Osteocyte (in vitro differentiated cells): ENCODE data around the gene ATP8B4. TPM values are rescaled to one million over a fixed set of nuclear protein-coding genes. Genes with fewer than 3 reads are reported as not detected.

ENCODE experiments used
- DNase-seq: peaks from one replicate; pipeline ENCODE4 v3.0.0; 2021; ENCODE audit warnings: mixed read lengths; ENCODE audit not compliant: unreplicated experiment; ENCODE audit errors: extremely low spot score
- H3K27ac Mint-ChIP-seq: one replicate; pipeline ENCODE4 v1.8.0; 2021; ENCODE audit warnings: mild to moderate bottlenecking, mixed read lengths; ENCODE audit not compliant: unreplicated experiment
- H3K27me3 Mint-ChIP-seq: one replicate; pipeline ENCODE4 v1.8.0; 2021; ENCODE audit warnings: mixed read lengths; ENCODE audit not compliant: unreplicated experiment
- H3K36me3 Mint-ChIP-seq: one replicate; pipeline ENCODE4 v1.8.0; 2021; ENCODE audit warnings: mixed read lengths; ENCODE audit not compliant: unreplicated experiment
- H3K4me1 Mint-ChIP-seq: one replicate; pipeline ENCODE4 v1.8.0; 2021; ENCODE audit warnings: mixed read lengths; ENCODE audit not compliant: unreplicated experiment
- H3K4me3 Mint-ChIP-seq: one replicate; pipeline ENCODE4 v1.8.0; 2021; ENCODE audit warnings: mild to moderate bottlenecking, moderate library complexity, mixed read lengths; ENCODE audit not compliant: unreplicated experiment
- H3K9me3 Mint-ChIP-seq: one replicate; pipeline ENCODE4 v1.8.0; 2021; ENCODE audit warnings: mixed read lengths; ENCODE audit not compliant: unreplicated experiment
- total RNA-seq: library from RNA; stranded (reverse); gene quantifications from 2 replicates; pipeline ENCODE4 v1.2.1, GENCODE V29; 2021
- TF ChIP-seq, protein P1 (sequence below): fragments of 200-600 bp; sonication (generic); IDR thresholded peaks from 2 replicates; pipeline ENCODE4 v1.5.0; 2021; ENCODE audit warnings: antibody characterized with exemption, mild to moderate bottlenecking, moderate library complexity

ATP8B4 gene
- total RNA-seq, 1 donor from 2014 or later = not detected

DNA sequence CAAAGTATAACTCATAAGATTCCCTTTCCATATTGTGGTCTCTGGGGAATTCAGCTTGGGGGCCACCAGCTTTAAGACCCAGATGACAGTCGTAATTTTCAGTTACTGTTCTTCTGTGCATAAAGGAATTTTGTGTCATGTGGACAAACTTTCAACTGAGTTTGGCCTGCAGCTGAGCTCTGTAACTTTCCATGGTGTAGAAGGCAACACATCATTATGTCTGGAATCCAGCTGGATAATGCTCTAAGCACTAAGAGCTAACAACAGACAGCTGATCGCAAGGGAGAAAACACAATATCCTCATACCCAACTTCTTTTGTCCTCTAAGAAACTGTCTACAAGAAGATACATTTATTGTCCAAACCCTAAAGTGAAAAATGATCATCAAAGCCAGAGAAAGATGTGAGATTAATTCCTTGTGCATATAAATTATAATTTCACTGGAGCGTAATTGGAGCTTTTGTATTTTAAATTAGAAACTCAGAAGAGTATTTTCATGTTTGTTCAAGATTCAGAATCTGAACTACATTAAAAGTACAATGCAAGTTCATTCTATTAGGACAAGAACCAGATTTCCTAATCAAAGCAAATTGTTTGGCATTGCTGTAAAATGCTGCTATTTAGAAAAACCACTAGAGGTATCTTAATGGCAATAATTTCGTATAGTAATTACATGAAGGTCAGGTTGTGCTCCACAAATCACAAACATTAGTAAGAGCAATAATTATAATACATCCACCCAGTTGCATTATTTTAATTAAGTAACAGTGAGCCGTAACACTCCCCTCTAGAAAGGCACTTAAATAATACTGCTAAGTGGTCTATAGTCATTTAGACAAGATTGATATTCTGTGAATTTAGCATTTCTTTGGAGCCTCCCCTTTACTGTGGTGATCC is 218.8 kb downstream of the ATP8B4 start:
- H3K4me3 Mint-ChIP-seq = no peak overlapping the region

DNA sequence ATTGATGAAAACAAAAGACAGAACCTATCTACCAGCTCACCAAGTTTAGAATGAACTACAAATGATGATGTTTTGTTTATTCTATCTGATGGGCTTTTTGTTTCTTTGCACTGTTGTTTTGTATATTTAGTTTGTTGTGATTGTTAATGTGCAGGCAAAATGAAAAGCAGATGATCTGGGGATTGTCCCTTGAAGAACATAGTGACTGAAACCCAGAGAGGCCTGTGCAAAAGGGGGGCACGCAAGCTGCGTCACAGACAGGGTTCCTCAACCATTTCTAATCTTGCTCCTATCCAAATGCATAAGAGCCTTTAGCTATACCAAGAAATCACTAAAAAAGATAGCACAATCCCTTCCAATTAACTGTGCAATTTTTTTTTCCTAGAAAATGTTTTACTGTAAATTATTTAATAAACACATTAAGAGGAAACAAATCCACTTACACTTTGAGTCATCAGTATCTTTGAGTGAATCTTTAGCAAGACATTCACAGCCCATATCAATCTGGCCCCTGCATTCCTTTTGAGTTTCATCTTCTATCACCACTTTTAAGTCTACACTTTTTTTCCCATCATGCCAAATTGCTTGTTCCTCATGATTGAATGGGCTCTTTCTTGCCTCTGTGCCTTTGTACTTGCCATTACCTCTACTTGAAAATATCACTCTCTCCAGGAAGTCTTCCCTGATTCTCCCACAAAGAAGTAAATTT is 220.3 kb downstream of the ATP8B4 start:
- H3K4me1 Mint-ChIP-seq = peaks cover 36% of the 10 kb centered on the region

More for the DNA sequence above, 218.8 kb downstream of the ATP8B4 start:
- Mint-ChIP-seq H3K36me3 (no peaks in the 10 kb centered on the region), H3K27ac (no peak overlapping the region), H3K9me3 (no peaks in the 10 kb centered on the region), H3K27me3 (no peaks in the 10 kb centered on the region), H3K4me1 (peaks cover 38% of the 10 kb centered on the region)
- DNase-seq = no peak
- TF ChIP-seq, protein P1, sequence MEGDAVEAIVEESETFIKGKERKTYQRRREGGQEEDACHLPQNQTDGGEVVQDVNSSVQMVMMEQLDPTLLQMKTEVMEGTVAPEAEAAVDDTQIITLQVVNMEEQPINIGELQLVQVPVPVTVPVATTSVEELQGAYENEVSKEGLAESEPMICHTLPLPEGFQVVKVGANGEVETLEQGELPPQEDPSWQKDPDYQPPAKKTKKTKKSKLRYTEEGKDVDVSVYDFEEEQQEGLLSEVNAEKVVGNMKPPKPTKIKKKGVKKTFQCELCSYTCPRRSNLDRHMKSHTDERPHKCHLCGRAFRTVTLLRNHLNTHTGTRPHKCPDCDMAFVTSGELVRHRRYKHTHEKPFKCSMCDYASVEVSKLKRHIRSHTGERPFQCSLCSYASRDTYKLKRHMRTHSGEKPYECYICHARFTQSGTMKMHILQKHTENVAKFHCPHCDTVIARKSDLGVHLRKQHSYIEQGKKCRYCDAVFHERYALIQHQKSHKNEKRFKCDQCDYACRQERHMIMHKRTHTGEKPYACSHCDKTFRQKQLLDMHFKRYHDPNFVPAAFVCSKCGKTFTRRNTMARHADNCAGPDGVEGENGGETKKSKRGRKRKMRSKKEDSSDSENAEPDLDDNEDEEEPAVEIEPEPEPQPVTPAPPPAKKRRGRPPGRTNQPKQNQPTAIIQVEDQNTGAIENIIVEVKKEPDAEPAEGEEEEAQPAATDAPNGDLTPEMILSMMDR = no peak

DNA sequence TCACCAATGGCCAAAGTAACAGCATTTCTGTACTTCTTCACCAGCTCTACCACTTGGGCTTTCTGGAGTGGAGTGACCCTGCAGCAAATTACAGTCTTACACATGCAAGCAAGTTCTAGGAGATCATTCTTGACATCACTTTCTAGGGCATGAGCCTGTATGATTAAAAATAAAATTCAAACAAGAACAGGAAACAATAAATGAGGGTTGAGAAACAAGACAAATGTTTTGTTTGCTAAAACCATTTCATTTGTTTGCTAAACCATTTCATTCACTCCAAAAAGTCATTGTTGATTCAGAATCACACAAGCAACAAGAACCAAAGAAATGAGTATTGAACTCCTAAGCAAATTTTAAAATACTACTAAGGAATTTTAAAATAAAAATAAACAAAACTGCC is 220.9 kb downstream of the ATP8B4 start:
- H3K4me3 Mint-ChIP-seq = no peak overlapping the region
- no peaks in the 10 kb centered on the region for H3K9me3 Mint-ChIP-seq
- H3K4me1 Mint-ChIP-seq = peaks cover 31% of the 10 kb centered on the region
- H3K27me3 Mint-ChIP-seq = no peaks in the 10 kb centered on the region
- DNase-seq = no peak
- no peaks in the 10 kb centered on the region for H3K36me3 Mint-ChIP-seq
- TF ChIP-seq, protein P1 = no peak
- no peak overlapping the region for H3K27ac Mint-ChIP-seq

More for the DNA sequence above, 220.3 kb downstream of the ATP8B4 start:
- H3K4me3 Mint-ChIP-seq = no peak overlapping the region
- DNase-seq = no peak
- no peaks in the 10 kb centered on the region for H3K36me3 Mint-ChIP-seq
- H3K27me3 Mint-ChIP-seq = no peaks in the 10 kb centered on the region
- TF ChIP-seq, protein P1 = no peak
- H3K27ac Mint-ChIP-seq = no peak overlapping the region
- no peaks in the 10 kb centered on the region for H3K9me3 Mint-ChIP-seq

DNA sequence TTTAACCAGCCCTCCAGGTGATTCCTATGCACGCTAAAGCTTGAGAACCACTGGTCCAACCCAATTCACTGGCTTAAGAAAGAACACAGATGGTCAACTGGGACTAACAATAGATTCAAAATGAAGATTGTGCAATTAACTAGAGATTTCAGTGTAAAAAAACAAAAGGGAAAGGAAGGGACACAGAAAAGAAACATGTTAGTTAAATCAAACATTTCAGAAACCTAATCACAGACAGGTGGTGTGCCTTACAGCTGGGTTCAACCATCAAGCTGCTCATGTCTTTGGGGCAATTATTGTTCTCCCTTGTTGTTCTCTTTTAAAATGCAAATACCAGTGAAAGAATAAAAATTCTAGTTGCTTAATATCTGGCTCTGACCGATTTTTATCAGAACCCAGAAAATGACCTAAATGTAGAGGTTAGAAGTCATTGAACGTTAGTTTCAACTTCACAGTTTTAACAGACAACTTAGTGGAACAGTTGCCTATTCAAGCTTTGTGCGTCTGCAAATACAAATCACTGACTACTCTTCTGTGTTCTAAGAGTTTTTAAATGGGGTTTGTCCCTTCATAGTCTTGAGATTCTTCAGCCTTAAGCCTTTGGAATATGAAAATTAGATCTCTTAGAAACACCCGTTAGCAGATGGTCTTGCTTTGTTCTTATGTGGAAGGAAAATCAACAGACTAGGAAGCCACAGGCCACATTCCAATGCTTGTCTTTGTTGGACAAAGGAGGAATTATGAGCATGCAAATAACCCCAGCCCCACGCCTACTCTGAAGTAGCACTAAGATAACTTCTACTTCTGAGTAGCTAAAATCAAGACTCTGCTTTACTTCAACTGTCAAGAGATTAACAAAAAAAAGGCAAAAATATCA is 223.4 kb downstream of the ATP8B4 start:
- no peak for DNase-seq
- no peaks in the 10 kb centered on the region for H3K27me3 Mint-ChIP-seq
- no peak overlapping the region for H3K27ac Mint-ChIP-seq
- H3K9me3 Mint-ChIP-seq = no peaks in the 10 kb centered on the region
- TF ChIP-seq, protein P1 = no peak
- no peak overlapping the region for H3K4me3 Mint-ChIP-seq
- peaks cover 9% of the 10 kb centered on the region for H3K4me1 Mint-ChIP-seq
- H3K36me3 Mint-ChIP-seq = no peaks in the 10 kb centered on the region
